ENCODE results near the gene PAM. TPM values are rescaled to one million over a fixed set of nuclear protein-coding genes. Genes with fewer than 3 reads are reported as not detected.
A peak's percentile ranks its signal among the peaks of the same experiment; 100 is the strongest.
"Not testable (repeated sequence)": the region's sequence is repeated elsewhere in the genome, so short reads cannot be mapped to it uniquely, and the experiment has no call there.

PAM gene
- total RNA-seq, 1 experiment from 2014 or later: 142 TPM

GRCh38 chr5:103057208-103058130, 302.4 kb downstream of the PAM start:
- CTCF ChIA-PET: interaction anchor here (0.5 kb wide), 1 partner anchor 237 kb away, joined by 4 read pairs; no protein-coding TSS in a partner anchor
- H3K4me1 Mint-ChIP-seq (ENCODE audit: low read depth, unreplicated experiment): peaks cover 44% of the 10 kb centered on the region
- H3K36me3 Mint-ChIP-seq (ENCODE audit: insufficient read depth, unreplicated experiment): no peaks in the 10 kb centered on the region
- no peak for TF ChIP-seq CTCF (IDR thresholded peaks at IDR 0.05; ENCODE audit: unreplicated experiment)
- no peaks in the 10 kb centered on the region for H3K27me3 Mint-ChIP-seq (ENCODE audit: unreplicated experiment)
- no peaks in the 10 kb centered on the region for H3K9me3 Mint-ChIP-seq (ENCODE audit: low read depth, unreplicated experiment)
- intact Hi-C loops (cut with micrococcal nuclease; ENCODE audit: unreplicated experiment): no loop called here
- no peak overlapping the region for H3K4me3 Mint-ChIP-seq (ENCODE audit: low read depth, unreplicated experiment)
- no peak for DNase-seq
- H3K27ac Mint-ChIP-seq (ENCODE audit: unreplicated experiment): no peak overlapping the region
- no TSS peak for BruUV-seq (replicated peaks)

- no peaks in the 10 kb centered on the region for H3K36me3 Mint-ChIP-seq (ENCODE audit: insufficient read depth, unreplicated experiment)
- no peak for DNase-seq
- CTCF ChIA-PET: no interaction called here
- no peaks in the 10 kb centered on the region for H3K9me3 Mint-ChIP-seq (ENCODE audit: low read depth, unreplicated experiment)
- no peaks in the 10 kb centered on the region for H3K27me3 Mint-ChIP-seq (ENCODE audit: unreplicated experiment)
- peaks cover 44% of the 10 kb centered on the region for H3K4me1 Mint-ChIP-seq (ENCODE audit: low read depth, unreplicated experiment)
- BruUV-seq (replicated peaks): no TSS peak
- no peak overlapping the region for H3K27ac Mint-ChIP-seq (ENCODE audit: unreplicated experiment)
- no peak overlapping the region for H3K4me3 Mint-ChIP-seq (ENCODE audit: low read depth, unreplicated experiment)
- TF ChIP-seq CTCF (IDR thresholded peaks at IDR 0.05; ENCODE audit: unreplicated experiment): no peak
- intact Hi-C loops (cut with micrococcal nuclease; ENCODE audit: unreplicated experiment): no loop called here
Observed at GRCh38 chr5:103059525-103059924, 304.4 kb downstream of the PAM start.

- peaks cover 44% of the 10 kb centered on the region for H3K4me1 Mint-ChIP-seq (ENCODE audit: low read depth, unreplicated experiment)
- no peaks in the 10 kb centered on the region for H3K27me3 Mint-ChIP-seq (ENCODE audit: unreplicated experiment)
- no peak overlapping the region for H3K27ac Mint-ChIP-seq (ENCODE audit: unreplicated experiment)
- intact Hi-C loops (cut with micrococcal nuclease; ENCODE audit: unreplicated experiment): loop anchor here (2.0 to 10.0 kb wide), 3 partner anchors 58 to 414 kb away; no protein-coding TSS in a partner anchor
- no peaks in the 10 kb centered on the region for H3K9me3 Mint-ChIP-seq (ENCODE audit: low read depth, unreplicated experiment)
- no TSS peak for BruUV-seq (replicated peaks)
- DNase-seq: peak; percentile 4
- CTCF ChIA-PET: no interaction called here
- no peak overlapping the region for H3K4me3 Mint-ChIP-seq (ENCODE audit: low read depth, unreplicated experiment)
- H3K36me3 Mint-ChIP-seq (ENCODE audit: insufficient read depth, unreplicated experiment): no peaks in the 10 kb centered on the region
- no peak for TF ChIP-seq CTCF (IDR thresholded peaks at IDR 0.05; ENCODE audit: unreplicated experiment)
Observed at GRCh38 chr5:103060424-103060954, 305.4 kb downstream of the PAM start.

GRCh38 chr5:103066326-103066725, 311.2 kb downstream of the PAM start:
- H3K36me3 Mint-ChIP-seq (ENCODE audit: insufficient read depth, unreplicated experiment): no peaks in the 10 kb centered on the region
- H3K27ac Mint-ChIP-seq (ENCODE audit: unreplicated experiment): no peak overlapping the region

GRCh38 chr5:103073500-103073899, 318.4 kb downstream of the PAM start:
- H3K27me3 Mint-ChIP-seq (ENCODE audit: unreplicated experiment); H3K4me3 Mint-ChIP-seq (ENCODE audit: low read depth, unreplicated experiment); CTCF ChIA-PET; H3K27ac Mint-ChIP-seq (ENCODE audit: unreplicated experiment); intact Hi-C loops (cut with micrococcal nuclease; ENCODE audit: unreplicated experiment); BruUV-seq (replicated peaks); H3K36me3 Mint-ChIP-seq (ENCODE audit: insufficient read depth, unreplicated experiment); H3K4me1 Mint-ChIP-seq (ENCODE audit: low read depth, unreplicated experiment); DNase-seq: not testable (repeated sequence)
- peaks cover 27% of the 10 kb centered on the region for H3K9me3 Mint-ChIP-seq (ENCODE audit: low read depth, unreplicated experiment)

More at GRCh38 chr5:103066326-103066725, 311.2 kb downstream of the PAM start:
- Mint-ChIP-seq H3K9me3 (ENCODE audit: low read depth, unreplicated experiment) (no peaks in the 10 kb centered on the region), H3K4me3 (ENCODE audit: low read depth, unreplicated experiment) (no peak overlapping the region), H3K4me1 (ENCODE audit: low read depth, unreplicated experiment) (peaks cover 6% of the 10 kb centered on the region), H3K27me3 (ENCODE audit: unreplicated experiment) (no peaks in the 10 kb centered on the region)
- no peak for TF ChIP-seq CTCF (IDR thresholded peaks at IDR 0.05; ENCODE audit: unreplicated experiment)
- CTCF ChIA-PET: interaction anchor here (0.7 kb wide), 1 partner anchor 82 kb away, joined by 4 read pairs; no protein-coding TSS in a partner anchor
- no TSS peak for BruUV-seq (replicated peaks)
- DNase-seq: no peak
- intact Hi-C loops (cut with micrococcal nuclease; ENCODE audit: unreplicated experiment): loop anchor here (10.0 kb wide), 1 partner anchor 408 kb away; no protein-coding TSS in a partner anchor
